Mesodermal cell (in vitro differentiated cells): Measurements from ENCODE around the gene HOMER2.

ENCODE experiments used
- H3K27ac ChIP-seq: 2 replicates; pipeline ENCODE4 v1.7.0; 2013; ENCODE audit warnings: mild to moderate bottlenecking, low read depth, low read length, moderate library complexity; ENCODE audit not compliant: severe bottlenecking
- H3K36me3 ChIP-seq: 2 replicates; pipeline ENCODE4 v1.7.1; 2013; ENCODE audit warnings: mild to moderate bottlenecking, low read length, moderate library complexity; ENCODE audit not compliant: control insufficient read depth, insufficient read depth
- H3K4me1 ChIP-seq: one replicate; pipeline ENCODE4 v1.7.1; 2013; ENCODE audit warnings: mild to moderate bottlenecking, low read length; ENCODE audit not compliant: insufficient read depth, control insufficient read depth, poor library complexity, severe bottlenecking
- H3K4me3 ChIP-seq: 2 replicates; pipeline ENCODE4 v1.7.0; 2013; ENCODE audit warnings: low read length, control low read depth, mild to moderate bottlenecking; ENCODE audit not compliant: insufficient read depth, poor library complexity, severe bottlenecking; ENCODE audit errors: extremely low read depth
- H3K9me3 ChIP-seq: 2 replicates; pipeline ENCODE4 v1.7.1; 2013; ENCODE audit warnings: mild to moderate bottlenecking, low read length, moderate library complexity; ENCODE audit not compliant: control insufficient read depth
- WGBS, 2 experiments: methylation state at CpG; one replicate each; pipeline ENCODE4 v1.1.5; 2013; ENCODE audit warnings: missing lambda C conversion rate in 2 of 2; ENCODE audit not compliant: insufficient coverage in 2 of 2; 5-methylcytosine and 5-hydroxymethylcytosine counted together

Gene HOMER2

DNA sequence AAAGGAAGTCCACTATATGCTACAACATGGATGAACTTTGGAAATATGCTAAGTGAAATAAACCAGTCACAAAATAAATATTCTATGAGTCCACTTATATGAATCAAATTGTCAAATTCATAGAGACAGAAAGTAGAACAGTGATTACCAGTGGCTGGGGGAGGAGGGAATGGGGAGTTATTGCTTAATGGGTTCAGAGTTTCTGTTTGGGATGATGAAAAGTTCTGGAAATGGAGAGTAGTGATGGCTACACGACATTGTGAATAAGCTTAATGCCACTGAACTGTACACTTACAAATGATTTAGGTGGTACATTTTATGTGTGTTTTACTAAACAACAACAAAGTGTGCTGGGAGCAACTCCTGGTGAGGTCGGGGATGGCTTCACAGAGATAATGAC, 38.1 kb downstream of the HOMER2 start:
- WGBS, 2 experiments = 73 to 100% methylated on average over 1 to 2 of the region's 2 CpGs
- H3K4me3 ChIP-seq = no peak overlapping the region
- H3K9me3 ChIP-seq = no peaks in the 10 kb centered on the region
- H3K27ac ChIP-seq = no peak overlapping the region
- no peaks in the 10 kb centered on the region for H3K4me1 ChIP-seq
- H3K36me3 ChIP-seq = no peaks in the 10 kb centered on the region

DNA sequence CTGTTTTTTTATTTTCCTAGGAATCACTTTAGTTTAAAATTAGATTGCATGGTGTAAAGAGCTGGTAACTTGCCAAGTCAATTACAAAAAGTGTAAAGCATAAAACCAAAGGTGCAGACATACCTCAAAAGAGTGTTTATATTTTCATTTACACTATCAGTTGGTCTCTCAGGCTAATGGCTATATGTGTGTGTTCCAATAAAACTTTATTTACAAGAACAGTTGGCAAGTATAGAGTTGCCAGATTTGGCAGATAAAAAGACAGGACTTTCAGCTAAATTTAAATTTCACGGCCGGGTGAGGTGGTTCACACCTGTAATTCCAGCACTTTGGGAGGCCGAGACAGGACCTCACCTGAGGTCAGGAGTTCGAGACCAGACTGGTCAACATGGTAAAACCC, 41.1 kb downstream of the HOMER2 start:
- no peaks in the 10 kb centered on the region for H3K36me3 ChIP-seq
- H3K27ac ChIP-seq = no peak overlapping the region
- WGBS, 2 experiments = 95 to 100% methylated on average over 2 of the region's 4 CpGs
- H3K4me1 ChIP-seq = no peaks in the 10 kb centered on the region
- H3K9me3 ChIP-seq = peaks cover 6% of the 10 kb centered on the region
- H3K4me3 ChIP-seq = no peak overlapping the region

DNA sequence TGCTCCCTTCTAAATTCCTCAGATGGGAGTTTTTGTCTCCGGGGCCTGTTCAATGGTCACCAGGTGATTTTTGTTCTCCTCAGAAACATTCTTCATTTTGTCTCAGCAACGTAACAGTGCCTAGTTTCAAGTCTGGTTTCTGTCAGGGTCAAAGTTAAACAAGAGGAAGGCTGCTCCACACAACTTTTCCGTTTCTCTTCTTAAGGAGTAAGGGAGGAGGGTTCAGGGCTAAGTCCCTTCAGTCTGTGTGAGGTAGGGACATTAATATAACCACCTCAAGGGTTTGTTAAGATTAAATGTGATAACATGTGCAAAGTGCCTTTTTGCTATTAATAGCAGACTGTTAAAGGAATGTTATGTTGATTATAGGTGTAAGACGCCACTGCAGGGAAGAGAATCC, 41.8 kb downstream of the HOMER2 start:
- H3K9me3 ChIP-seq = peaks cover 6% of the 10 kb centered on the region
- no peaks in the 10 kb centered on the region for H3K4me1 ChIP-seq
- H3K4me3 ChIP-seq = no peak overlapping the region
- 82 to 100% methylated on average over 1 of the region's 4 CpGs for WGBS, 2 experiments
- H3K27ac ChIP-seq = no peak overlapping the region
- H3K36me3 ChIP-seq = no peaks in the 10 kb centered on the region

DNA sequence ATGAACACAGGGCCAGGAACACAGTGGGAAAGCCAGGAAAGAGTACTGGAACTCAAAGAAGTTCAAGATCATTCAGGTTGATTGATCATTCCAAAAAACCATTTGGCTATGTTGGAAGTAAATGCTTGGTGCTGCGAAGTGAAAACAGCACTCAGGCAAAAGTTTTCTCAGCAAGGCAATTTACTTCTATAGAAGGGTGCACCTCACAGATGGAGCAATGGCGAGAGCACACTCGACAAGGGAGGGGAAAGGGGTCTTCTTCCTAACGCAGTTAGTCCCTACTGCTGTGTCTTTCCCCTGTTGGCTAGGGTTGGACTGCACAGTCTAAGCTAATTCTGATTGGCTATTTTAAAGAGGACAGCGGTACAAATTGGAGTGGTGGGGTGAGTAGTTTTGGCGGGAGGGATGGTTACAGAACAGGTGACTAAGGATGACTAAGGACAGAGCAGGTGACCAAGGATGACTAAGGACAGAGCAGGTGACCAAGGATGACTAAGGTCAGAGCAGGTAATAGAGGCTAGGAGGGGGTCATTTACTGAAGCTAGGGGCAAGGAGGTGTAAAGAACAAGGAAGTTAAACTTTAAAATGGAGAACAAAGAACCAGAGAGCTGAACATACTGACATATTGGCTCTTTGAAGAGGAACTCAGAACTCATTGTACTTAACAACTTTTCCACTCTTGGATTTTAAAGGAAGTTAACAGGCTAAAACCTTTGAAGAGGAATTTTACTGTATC, 43.3 kb downstream of the HOMER2 start:
- peaks cover 6% of the 10 kb centered on the region for H3K9me3 ChIP-seq
- no peak overlapping the region for H3K4me3 ChIP-seq
- WGBS, 2 experiments = 96 to 100% methylated on average over 3 to 6 of the region's 6 CpGs

DNA sequence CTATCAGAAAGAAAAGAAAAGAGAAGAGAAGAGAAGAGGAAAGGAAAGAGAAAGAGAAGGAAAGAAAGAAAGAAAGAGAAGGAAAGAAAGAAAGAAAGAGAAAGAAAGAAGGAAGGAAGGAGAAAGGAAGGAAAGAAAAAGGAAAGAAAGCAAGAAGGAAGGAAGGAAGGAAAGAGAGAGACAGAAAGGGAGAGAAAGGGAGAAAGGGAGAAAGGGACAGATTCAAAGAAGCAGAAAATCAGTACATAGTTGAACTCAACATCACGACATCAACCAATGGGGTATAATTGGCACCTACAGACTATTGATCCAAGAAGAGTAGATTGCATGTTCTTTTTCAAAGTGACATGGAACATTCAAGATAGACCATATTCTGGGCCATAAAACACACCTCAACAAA, 45.2 kb downstream of the HOMER2 start:
- Histone ChIP-seq H3K9me3 (peaks cover 6% of the 10 kb centered on the region), H3K27ac (no peak overlapping the region), H3K4me3 (no peak overlapping the region), H3K4me1 (no peaks in the 10 kb centered on the region), H3K36me3 (no peaks in the 10 kb centered on the region)
- WGBS, 2 experiments = 100% methylated on average over 1 of the region's 1 CpG; no CpG with 5 or more reads in 1 of the 2 experiments

More for the DNA sequence above, 43.3 kb downstream of the HOMER2 start:
- Histone ChIP-seq H3K27ac (no peak overlapping the region), H3K36me3 (no peaks in the 10 kb centered on the region), H3K4me1 (no peaks in the 10 kb centered on the region)

DNA sequence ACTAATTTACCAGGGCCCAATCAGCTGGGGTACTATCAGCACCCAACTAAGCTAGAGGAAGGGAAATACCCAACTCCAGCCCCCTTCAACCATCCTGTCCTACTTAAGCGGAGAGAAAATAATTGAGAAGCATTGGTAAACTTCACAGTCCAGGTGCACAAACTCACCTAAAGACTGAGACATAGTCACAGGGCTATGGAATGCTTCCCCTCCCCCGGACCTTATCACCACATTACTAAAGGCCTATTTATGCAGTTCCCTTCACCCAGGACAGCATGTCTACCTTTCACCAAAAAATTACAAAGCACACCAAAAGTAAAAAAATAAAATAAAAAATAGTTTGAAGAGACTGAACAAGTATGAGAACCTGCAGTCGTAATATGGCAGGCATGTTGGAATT, 47.9 kb downstream of the HOMER2 start:
- 87 to 100% methylated on average over 1 to 2 of the region's 3 CpGs for WGBS, 2 experiments
- Histone ChIP-seq H3K36me3 (no peaks in the 10 kb centered on the region), H3K9me3 (peaks cover 6% of the 10 kb centered on the region), H3K27ac (no peak overlapping the region), H3K4me1 (no peaks in the 10 kb centered on the region), H3K4me3 (no peak overlapping the region)

DNA sequence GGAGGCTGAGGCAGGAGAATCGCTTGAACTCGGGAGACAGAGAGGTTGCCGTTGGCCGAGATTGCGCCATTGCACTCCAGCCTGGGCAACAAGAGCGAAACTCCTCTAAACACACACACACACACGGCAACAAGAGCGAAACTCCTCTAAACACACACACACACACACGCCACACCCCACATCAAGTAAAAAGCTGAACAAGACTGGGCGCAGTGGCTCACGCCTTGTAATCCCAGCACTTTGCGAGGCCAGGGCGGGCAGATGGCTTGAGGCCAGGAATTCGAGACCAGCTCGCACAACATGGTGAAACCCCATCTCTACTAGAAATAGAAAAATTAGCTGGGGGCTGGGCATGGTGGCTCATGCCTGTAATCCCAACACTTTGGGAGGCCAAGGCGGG, 49.0 kb downstream of the HOMER2 start:
- Histone ChIP-seq H3K27ac (no peak overlapping the region), H3K4me1 (no peaks in the 10 kb centered on the region), H3K9me3 (peaks cover 2% of the 10 kb centered on the region), H3K36me3 (no peaks in the 10 kb centered on the region), H3K4me3 (no peak overlapping the region)
- 80 to 94% methylated on average over 11 to 14 of the region's 16 CpGs for WGBS, 2 experiments

DNA sequence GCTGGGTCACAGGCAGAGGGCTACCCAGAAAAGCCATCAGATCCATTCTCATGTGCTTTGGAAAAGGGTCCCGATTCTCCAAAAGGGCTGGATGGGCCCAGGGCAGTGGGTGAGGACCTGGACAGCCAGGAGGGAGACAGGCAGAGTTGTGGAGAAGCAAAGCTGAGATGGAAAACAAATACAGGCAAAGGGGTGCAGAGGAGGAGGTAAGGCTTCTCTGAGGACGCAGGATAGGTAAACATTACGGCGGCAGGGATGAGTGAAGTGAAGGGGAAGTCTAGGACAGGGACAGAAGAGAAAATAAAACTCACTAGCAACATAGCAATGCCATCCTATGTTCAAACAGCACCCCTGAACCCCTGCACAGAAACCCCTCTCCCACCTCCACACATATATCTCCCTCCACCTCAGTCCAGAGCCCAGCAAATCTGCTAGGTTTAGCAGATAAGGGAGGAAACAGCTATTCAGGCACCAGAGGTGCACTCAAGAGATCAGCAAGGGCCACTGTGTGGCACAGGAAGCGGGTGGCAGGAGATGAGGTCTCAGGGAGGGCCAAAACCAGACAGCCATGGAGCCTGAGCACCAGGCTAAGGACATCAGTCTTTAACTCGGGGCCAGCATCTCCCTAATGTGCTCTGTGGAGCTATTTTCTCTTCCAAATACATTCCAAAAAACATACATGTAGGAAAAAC, 51.3 kb downstream of the HOMER2 start:
- 80 to 100% methylated on average over 2 to 3 of the region's 6 CpGs for whole genome bisulfite sequencing, 2 experiments
- no peak overlapping the region for H3K4me3 ChIP-seq
- no peaks in the 10 kb centered on the region for H3K36me3 ChIP-seq
- no peaks in the 10 kb centered on the region for H3K9me3 ChIP-seq
- no peaks in the 10 kb centered on the region for H3K4me1 ChIP-seq
- no peak overlapping the region for H3K27ac ChIP-seq

DNA sequence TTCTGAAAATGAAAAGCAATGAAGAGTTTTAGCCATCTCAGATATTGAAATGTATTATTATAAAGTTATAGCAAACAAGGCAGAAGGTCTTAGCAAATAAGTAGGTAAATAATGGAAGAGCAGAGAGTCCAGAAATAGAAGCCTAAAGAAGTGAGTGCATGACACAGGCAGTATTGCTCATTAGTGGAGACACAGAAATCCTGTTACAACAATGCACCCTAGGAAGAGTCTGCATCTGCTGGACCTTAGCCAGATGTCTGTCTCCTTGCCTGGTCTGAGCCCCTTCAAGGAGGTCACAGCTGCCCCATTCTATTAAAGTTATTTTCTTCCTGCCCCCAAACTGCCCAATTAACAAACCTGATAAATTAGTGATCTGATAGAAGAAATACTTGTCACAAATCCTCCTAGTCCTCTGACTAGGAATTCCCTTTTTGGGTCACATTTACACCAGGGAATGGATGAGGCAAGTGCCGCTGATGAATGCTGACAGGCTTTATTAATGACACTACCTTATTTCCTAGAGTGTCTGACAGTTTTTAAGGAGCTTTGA, 51.9 kb downstream of the HOMER2 start:
- no CpG with 5 or more reads among the region's 1 CpG for WGBS, 2 experiments
- H3K4me1 ChIP-seq = no peaks in the 10 kb centered on the region
- no peaks in the 10 kb centered on the region for H3K9me3 ChIP-seq
- no peak overlapping the region for H3K27ac ChIP-seq
- H3K4me3 ChIP-seq = no peak overlapping the region
- no peaks in the 10 kb centered on the region for H3K36me3 ChIP-seq

DNA sequence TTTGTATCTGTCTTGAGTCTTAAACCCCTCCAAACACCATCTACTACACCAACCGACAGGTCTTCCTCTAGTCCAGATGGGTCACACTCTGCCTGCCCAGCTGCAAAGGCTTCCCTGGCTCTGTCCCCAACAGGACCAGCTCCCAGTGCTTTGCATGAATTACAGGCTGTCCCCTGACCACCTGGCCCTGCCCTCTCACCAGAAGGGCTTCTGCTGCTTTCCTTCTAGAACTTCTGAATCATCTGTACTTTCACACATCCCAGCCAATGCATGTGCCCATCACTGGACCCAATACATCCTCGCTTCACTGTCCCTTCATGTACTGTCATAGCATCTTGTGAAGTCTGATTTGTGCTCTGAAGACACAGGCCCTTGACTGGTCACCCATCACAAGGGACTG, 53.6 kb downstream of the HOMER2 start:
- H3K4me1 ChIP-seq = no peaks in the 10 kb centered on the region
- H3K36me3 ChIP-seq = no peaks in the 10 kb centered on the region
- WGBS, 2 experiments = 78 to 100% methylated on average over 1 to 2 of the region's 2 CpGs
- H3K9me3 ChIP-seq = no peaks in the 10 kb centered on the region
- H3K27ac ChIP-seq = no peak overlapping the region
- no peak overlapping the region for H3K4me3 ChIP-seq

DNA sequence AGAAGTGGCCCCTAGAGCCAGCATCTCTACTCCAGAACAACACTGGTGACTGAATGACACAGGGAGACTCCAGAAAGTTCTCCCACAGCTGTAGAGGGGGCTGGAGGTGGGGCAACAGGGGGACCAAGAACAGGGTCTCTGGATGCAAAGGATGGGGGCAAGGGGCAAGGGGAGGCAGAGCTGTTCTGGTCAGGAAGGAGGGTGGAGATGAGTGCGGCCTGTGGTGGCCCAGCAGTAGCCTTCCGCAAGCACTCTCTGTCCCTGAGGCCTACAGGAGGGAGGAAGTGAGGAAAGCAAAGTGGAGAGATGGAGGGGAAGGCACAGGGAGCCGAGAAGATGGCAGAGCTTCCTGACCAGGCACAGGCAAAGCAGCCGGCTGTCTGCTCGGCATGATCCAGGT, 56.5 kb downstream of the HOMER2 start:
- Histone ChIP-seq H3K36me3 (no peaks in the 10 kb centered on the region), H3K27ac (no peak overlapping the region), H3K9me3 (no peaks in the 10 kb centered on the region), H3K4me1 (no peaks in the 10 kb centered on the region), H3K4me3 (no peak overlapping the region)
- WGBS, 2 experiments = 88 to 94% methylated on average over 4 to 5 of the region's 5 CpGs
